ENCODE results near the gene TMEM187. TPM values are rescaled to one million over a fixed set of nuclear protein-coding genes. Genes with fewer than 3 reads are reported as not detected.

Gene TMEM187
- total RNA-seq, 2 donors from 2014 or later: 5.1 to 6.4 TPM

- Mint-ChIP-seq H3K9me3 (no peaks in the 10 kb centered on the region), H3K27ac (no peak overlapping the region), H3K36me3 (peaks cover 6 to 13% of the 10 kb centered on the region in 2 donors)
- ATAC-seq (no peak), DNase-seq (ENCODE audit: low spot score in 2 of 2) (no peak)
Measured at GRCh38 chrX:153932220-153932915, 40.2 kb upstream of the TMEM187 start.

DNA sequence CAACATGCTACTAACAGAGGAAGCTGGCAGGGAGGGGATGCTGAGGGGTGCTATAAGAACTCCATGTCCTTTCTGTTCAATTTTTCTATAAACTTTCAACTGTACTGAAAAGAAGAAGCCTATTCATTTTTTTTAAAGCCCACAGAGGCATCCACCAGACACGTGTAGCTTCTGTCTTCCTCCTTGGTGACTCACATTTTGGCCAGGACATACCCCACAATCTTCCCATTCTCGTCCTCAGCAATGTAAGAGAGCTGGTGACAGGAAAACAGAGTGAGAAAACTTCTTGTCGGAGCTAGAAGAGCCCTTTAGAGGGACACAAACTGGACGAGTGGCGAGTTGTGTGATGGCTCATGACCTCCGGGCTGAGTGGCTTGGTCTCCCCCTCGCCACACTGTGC, 38.8 kb upstream of the TMEM187 start:
- H3K36me3 Mint-ChIP-seq: peaks cover 6 to 13% of the 10 kb centered on the region in 2 donors
- peak overlapping the region in 1 of 2 donors; percentile 32 for H3K27ac Mint-ChIP-seq
- DNase-seq (ENCODE audit: low spot score in 2 of 2) (no peak), ATAC-seq (no peak)
- no peaks in the 10 kb centered on the region for H3K9me3 Mint-ChIP-seq

DNA sequence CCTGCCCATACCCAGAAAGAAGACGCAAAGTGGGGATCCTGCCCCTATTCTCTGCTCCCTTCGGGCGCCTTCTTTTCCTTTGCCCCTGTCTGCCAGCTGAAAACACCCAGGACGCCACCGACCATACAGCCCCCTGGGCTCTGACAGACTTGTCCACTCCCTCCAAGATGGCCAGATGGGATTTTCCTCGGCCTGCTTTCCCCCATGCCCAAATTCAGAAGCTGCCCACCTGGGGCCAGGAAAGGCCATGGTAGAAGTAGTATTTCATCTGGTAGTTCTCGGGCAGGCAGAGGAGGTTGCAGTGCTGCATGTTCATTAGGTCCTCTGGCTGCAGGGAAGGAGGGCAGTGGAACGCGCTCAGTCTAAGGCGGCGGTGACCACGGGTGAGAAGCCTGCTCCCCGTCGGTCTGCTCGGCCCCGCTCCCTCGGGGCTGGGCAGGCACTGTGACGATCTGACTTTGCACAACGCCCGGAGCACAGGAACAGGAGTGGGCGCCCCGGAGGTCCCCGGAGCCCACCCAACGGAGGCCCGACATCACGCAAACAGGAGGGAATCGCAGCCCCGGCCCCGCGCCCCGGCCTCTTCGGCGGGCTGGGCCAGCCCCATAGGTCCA, 38.3 kb upstream of the TMEM187 start:
- DNase-seq (ENCODE audit: low spot score in 2 of 2) (no peak), ATAC-seq (peak in 1 of 2 donors; percentile 6)
- peak overlapping the region; percentile 32 to 84 for H3K27ac Mint-ChIP-seq
- peaks cover 6 to 13% of the 10 kb centered on the region in 2 donors for H3K36me3 Mint-ChIP-seq
- H3K9me3 Mint-ChIP-seq: no peaks in the 10 kb centered on the region

GRCh38 chrX:153934762-153935325, 37.7 kb upstream of the TMEM187 start, which contains the start of gene NAA10:
NAA10 (minus strand) TSS chrX:153935037; CDS start chrX:153934904, 133 bp downstream.
- Mint-ChIP-seq H3K27ac (peak within 1 kb of the TSS; percentile 32 to 84), H3K36me3 (peaks cover 6 to 13% of the 10 kb centered on the region in 2 donors), H3K9me3 (no peaks in the 10 kb centered on the region)
- DNase-seq (ENCODE audit: low spot score in 2 of 2) (peak; percentile 61 to 83), ATAC-seq (peak; percentile 93 to 98)

DNA sequence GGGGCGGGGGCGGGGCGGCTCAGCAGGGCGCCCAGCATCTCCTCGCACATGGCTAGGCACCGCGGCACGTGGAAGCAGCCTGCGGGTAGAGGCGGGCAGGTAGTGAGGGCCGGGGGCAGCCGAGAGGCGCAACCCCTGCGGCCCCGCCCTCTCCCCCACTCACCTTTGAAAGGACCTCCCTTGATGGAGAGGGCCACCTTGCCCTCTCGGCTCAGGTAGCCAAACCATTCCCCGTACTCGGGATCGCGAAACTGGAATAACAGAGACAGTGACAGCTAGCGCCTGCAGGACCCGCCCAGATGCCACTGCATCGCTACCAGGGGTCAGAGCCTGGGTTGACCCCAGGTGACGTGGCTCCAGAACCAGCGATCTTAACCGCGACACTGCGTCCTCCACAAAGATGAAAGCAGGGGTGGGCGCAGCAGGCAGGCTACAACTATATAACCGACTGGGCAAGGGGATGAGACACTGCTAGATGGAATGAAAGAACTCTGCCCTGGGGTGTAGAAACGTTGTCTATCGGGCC, 37.2 kb upstream of the TMEM187 start:
- no peaks in the 10 kb centered on the region for H3K9me3 Mint-ChIP-seq
- peaks cover 6 to 13% of the 10 kb centered on the region in 2 donors for H3K36me3 Mint-ChIP-seq
- DNase-seq (ENCODE audit: low spot score in 2 of 2): no peak
- ATAC-seq: no peak
- no peak overlapping the region for H3K27ac Mint-ChIP-seq

DNA sequence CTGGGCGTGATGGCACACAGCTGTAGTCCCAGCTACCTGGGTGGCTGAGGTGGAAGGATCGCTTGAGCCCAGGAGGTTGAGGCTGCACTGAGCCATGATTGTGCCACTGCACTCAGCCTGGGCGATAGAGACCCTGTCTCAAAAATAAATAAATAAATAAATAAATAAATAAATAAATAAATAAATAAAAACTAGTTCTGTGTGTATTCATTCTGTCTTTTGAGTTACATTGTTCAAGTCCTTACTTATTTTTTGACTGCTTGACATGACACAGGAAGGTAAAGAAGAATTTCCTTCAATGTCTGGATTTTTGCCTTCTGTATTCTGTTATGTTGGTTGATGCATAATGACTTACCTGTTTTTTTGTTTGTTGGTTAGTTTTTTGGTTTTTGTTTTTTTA, 35.5 kb upstream of the TMEM187 start:
- H3K9me3 Mint-ChIP-seq: no peaks in the 10 kb centered on the region
- H3K27ac Mint-ChIP-seq: no peak overlapping the region
- H3K36me3 Mint-ChIP-seq: peaks cover 6 to 8% of the 10 kb centered on the region in 2 donors
- ATAC-seq: no peak
- no peak for DNase-seq (ENCODE audit: low spot score in 2 of 2)

DNA sequence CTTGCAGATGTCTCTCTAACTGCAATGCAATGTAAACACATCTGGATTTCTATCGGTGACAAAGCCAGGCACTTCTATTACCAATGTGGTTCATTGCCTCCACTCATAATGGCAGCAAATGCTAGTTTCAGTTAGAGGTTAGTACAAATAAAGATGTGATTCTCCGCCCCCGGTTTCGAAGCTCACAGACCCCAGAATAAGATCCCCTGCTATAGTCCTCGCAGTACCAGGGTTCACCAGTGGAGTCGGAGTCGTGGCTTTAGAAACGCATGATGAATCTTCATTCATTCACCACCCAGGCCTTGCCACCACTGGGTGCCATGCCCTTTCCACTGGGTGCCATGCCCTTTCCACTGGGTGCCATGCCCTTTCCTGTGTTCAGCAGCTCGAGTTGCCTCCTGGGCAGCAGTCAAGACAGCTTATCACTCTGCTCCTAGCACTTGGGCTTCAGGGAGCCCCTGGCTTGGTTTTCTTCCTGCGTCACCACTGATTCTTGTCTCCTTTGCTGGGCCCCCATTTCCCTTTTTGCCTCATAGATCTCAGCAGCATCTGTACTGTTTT, 34.2 kb upstream of the TMEM187 start:
- Mint-ChIP-seq H3K27ac (no peak overlapping the region), H3K36me3 (peaks cover 6 to 8% of the 10 kb centered on the region in 2 donors), H3K9me3 (no peaks in the 10 kb centered on the region)
- no peak for ATAC-seq
- DNase-seq (ENCODE audit: low spot score in 2 of 2): no peak

GRCh38 chrX:153939573-153939972, 33.0 kb upstream of the TMEM187 start:
- peaks cover 0 to 6% of the 10 kb centered on the region in 2 donors for H3K36me3 Mint-ChIP-seq
- no peak overlapping the region for H3K27ac Mint-ChIP-seq
- ATAC-seq (no peak), DNase-seq (ENCODE audit: low spot score in 2 of 2) (no peak)
- no peaks in the 10 kb centered on the region for H3K9me3 Mint-ChIP-seq

- no peak for ATAC-seq
- peaks cover 0 to 3% of the 10 kb centered on the region in 2 donors for H3K36me3 Mint-ChIP-seq
- no peak for DNase-seq (ENCODE audit: low spot score in 2 of 2)
- no peaks in the 10 kb centered on the region for H3K9me3 Mint-ChIP-seq
- H3K27ac Mint-ChIP-seq: no peak overlapping the region
Measured at GRCh38 chrX:153941336-153942252, 31.0 kb upstream of the TMEM187 start.

DNA sequence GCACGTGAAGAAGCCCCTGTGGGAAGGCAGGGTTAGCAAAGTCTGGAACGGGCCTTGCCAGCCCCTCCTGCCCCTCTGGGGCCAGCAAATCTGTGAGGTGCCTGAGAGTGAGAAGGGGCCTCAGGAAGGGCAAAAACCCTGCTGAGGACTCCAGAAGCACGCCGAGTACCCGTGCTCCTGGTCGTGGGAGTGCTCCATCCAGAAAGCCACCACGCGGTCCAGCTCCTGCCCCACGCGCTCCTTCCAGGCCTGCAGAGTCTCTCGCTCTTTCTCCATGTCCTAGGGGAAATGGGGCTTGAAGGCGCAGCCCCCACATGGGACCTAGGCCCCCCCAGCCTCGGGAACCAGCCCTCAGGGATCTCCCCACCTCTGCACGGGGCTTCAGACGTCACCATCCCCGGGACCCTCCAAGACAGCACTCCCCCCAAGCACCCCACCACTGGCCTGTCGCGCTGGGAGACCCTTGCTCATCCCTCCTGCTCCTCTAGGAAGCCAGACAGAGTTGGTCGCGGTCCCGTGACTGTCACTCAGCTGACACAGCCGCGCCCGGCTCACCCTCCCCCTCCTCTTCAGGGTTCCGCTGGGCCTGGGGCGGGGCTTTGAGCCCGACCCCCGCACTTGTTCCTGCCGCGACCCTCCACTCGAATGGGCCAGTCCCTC, 28.3 kb upstream of the TMEM187 start, which contains the start of gene RENBP:
RENBP (minus strand) TSS at position 504 of the 660 bp plus-strand sequence; CDS start at position 471, 33 bp downstream.
- H3K27ac Mint-ChIP-seq: peak within 1 kb of the TSS; percentile 68 to 81
- H3K36me3 Mint-ChIP-seq: no peaks in the 10 kb centered on the region
- ATAC-seq (peak; percentile 41 to 49), DNase-seq (ENCODE audit: low spot score in 2 of 2) (peak in 1 of 2 donors; percentile 35)
- H3K9me3 Mint-ChIP-seq: no peaks in the 10 kb centered on the region

- Mint-ChIP-seq H3K27ac (peak overlapping the region in 1 of 2 donors; percentile 81), H3K36me3 (no peaks in the 10 kb centered on the region), H3K9me3 (no peaks in the 10 kb centered on the region)
- DNase-seq (ENCODE audit: low spot score in 2 of 2): no peak
- ATAC-seq: peak; percentile 7 to 8
Measured at GRCh38 chrX:153944800-153945150, 27.8 kb upstream of the TMEM187 start.

DNA sequence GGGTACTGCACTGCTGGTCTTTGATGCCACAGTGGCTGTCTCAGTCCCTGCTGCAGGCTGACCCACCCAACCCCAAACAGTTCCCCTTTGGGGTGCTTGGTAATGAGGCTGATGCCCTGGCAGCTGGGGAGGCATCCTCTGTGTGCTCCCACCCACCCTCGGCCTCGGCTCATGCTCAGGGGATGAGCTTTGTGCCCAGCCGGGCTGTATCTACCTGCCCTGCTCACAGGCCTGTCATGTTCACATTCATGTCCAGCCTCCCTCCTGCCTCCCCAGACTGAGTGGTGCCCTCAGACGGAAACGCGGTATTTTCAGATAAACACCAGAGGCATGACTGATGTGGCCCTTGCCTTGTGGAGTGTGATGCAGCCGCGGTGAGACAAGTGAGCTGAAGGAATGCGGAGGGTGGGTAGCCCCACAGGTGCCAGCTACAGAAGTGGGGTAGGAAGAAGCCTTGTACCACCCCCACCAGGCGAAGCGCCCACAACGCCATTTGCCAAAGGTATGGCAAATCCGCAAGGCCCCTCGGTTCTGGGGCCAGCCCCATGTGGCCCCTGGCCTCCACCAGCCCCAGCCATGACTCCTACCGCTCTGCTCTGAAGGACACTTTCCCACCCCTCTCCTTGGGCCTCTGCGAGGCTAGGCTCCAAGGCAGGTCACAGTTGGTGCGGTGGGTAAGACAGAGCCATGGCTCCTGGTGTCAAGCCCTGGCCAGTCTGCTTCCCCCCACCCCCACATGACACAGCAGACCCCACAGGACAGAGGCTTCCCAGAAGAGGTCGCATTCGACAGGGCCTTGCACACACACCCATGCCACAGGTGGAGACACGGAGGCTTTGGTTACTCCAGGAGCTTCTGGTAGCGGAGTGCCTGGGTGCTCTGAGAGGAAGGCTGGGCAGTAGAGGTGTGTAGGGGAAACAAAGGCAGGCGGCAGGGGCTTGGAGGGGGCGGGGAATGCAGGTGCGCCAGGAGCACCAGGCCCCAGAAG, 26.3 kb upstream of the TMEM187 start:
- Mint-ChIP-seq H3K36me3 (peaks cover 3 to 5% of the 10 kb centered on the region in 2 donors), H3K27ac (no peak overlapping the region), H3K9me3 (no peaks in the 10 kb centered on the region)
- ATAC-seq: no peak
- no peak for DNase-seq (ENCODE audit: low spot score in 2 of 2)

- no peaks in the 10 kb centered on the region for H3K9me3 Mint-ChIP-seq
- DNase-seq (ENCODE audit: low spot score in 2 of 2) (peak; percentile 72 to 81), ATAC-seq (peak; percentile 70 to 81)
- peak overlapping the region; percentile 81 to 83 for H3K27ac Mint-ChIP-seq
- H3K36me3 Mint-ChIP-seq: peaks cover 6 to 7% of the 10 kb centered on the region in 2 donors
Measured at GRCh38 chrX:153947009-153947769, 25.4 kb upstream of the TMEM187 start.

DNA sequence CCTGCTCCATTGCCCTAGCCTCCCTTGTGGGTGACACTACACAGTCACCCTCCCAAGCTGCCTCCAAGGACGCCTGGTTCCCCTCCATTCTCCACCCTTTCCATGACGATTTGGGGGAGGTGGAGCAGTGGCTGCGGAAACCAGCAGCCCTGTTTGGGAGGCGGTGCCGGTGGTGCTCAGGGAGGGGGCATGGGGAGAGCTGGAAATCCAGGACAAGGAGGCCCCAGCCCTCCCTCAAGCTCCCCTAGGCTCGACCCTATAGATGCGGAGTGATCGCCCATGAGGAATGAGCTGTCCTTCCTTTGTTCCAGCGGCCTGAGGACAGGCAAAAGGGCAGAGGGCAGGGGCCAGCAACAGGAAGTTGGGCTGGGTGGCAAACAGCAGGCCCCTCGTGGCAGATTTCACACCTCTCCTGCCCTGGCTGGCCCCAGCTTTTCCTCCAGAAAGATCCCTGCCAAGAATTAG, 24.5 kb upstream of the TMEM187 start:
- peak overlapping the region; percentile 81 to 86 for H3K27ac Mint-ChIP-seq
- no peak for DNase-seq (ENCODE audit: low spot score in 2 of 2)
- no peaks in the 10 kb centered on the region for H3K9me3 Mint-ChIP-seq
- peak in 1 of 2 donors; percentile 7 for ATAC-seq
- H3K36me3 Mint-ChIP-seq: peaks cover 6 to 7% of the 10 kb centered on the region in 2 donors
